ACC112 (cell line): Measurements from ENCODE around the gene ATE1.

Experiments used
- H2AFZ ChIP-seq: fragments of 200-600 bp; sonication (generic); one replicate; pipeline ENCODE4 v1.6.0; 2017; ENCODE audit warnings: antibody characterized with exemption, low read length; ENCODE audit not compliant: unreplicated experiment
- H3K27ac ChIP-seq: fragments of 200-600 bp; sonication (generic); 2 replicates; pipeline ENCODE4 v1.5.1; 2014; ENCODE audit warnings: low read depth, mild to moderate bottlenecking, antibody characterized with exemption, low read length, moderate library complexity
- H3K27me3 ChIP-seq: fragments of 200-600 bp; sonication (generic); 2 replicates; pipeline ENCODE4 v1.6.1; 2014; ENCODE audit warnings: mild to moderate bottlenecking, antibody characterized with exemption, low read length, moderate library complexity, mixed read lengths; ENCODE audit not compliant: insufficient read depth
- H3K36me3 ChIP-seq: fragments of 200-600 bp; sonication (generic); 2 replicates; pipeline ENCODE4 v1.6.1; 2016; ENCODE audit warnings: mild to moderate bottlenecking, antibody characterized with exemption, low read length, moderate library complexity, mixed read lengths; ENCODE audit not compliant: insufficient read depth
- H3K4me1 ChIP-seq: fragments of 200-600 bp; sonication (generic); one replicate; pipeline ENCODE4 v1.6.1; 2016; ENCODE audit warnings: low read length, mixed read lengths; ENCODE audit not compliant: insufficient read depth, unreplicated experiment, control insufficient read depth
- H3K4me3 ChIP-seq: fragments of 200-600 bp; sonication (generic); 2 replicates; pipeline ENCODE4 v1.5.1; 2014; ENCODE audit warnings: mild to moderate bottlenecking, low read depth, low read length
- H3K79me2 ChIP-seq: fragments of 200-600 bp; sonication (generic); one replicate; pipeline ENCODE4 v1.6.0; 2016; ENCODE audit warnings: low read length; ENCODE audit not compliant: control insufficient read depth, unreplicated experiment, insufficient read depth

The ATE1 gene

GRCh38 chr10:121800146-121800545 is 127.7 kb downstream of the ATE1 start:
- Histone ChIP-seq H2AFZ (no peak overlapping the region), H3K4me1 (peaks cover 4% of the 10 kb centered on the region), H3K79me2 (no peaks in the 10 kb centered on the region), H3K4me3 (no peak overlapping the region), H3K27ac (no peak overlapping the region), H3K36me3 (no peaks in the 10 kb centered on the region), H3K27me3 (no peaks in the 10 kb centered on the region)

- Histone ChIP-seq H3K36me3 (no peaks in the 10 kb centered on the region), H2AFZ (no peak overlapping the region), H3K4me3 (no peak overlapping the region), H3K27me3 (no peaks in the 10 kb centered on the region), H3K27ac (no peak overlapping the region), H3K4me1 (no peaks in the 10 kb centered on the region), H3K79me2 (no peaks in the 10 kb centered on the region)
These were observed 130.3 kb downstream of the ATE1 start for GRCh38 chr10:121797490-121797889.

GRCh38 chr10:121796342-121796741 is 131.5 kb downstream of the ATE1 start:
- Histone ChIP-seq H3K27ac (no peak overlapping the region), H3K4me1 (peaks cover 5% of the 10 kb centered on the region), H3K27me3 (no peaks in the 10 kb centered on the region), H3K79me2 (no peaks in the 10 kb centered on the region), H3K36me3 (no peaks in the 10 kb centered on the region), H2AFZ (no peak overlapping the region), H3K4me3 (no peak overlapping the region)

- H3K27ac ChIP-seq = no peak overlapping the region
- H3K36me3 ChIP-seq = no peaks in the 10 kb centered on the region
- H3K4me1 ChIP-seq = peaks cover 5% of the 10 kb centered on the region
- no peaks in the 10 kb centered on the region for H3K79me2 ChIP-seq
- H3K4me3 ChIP-seq = no peak overlapping the region
- no peaks in the 10 kb centered on the region for H3K27me3 ChIP-seq
- H2AFZ ChIP-seq = no peak overlapping the region
These were observed 135.6 kb downstream of the ATE1 start for GRCh38 chr10:121792198-121792597.

GRCh38 chr10:121791761-121792160 is 136.1 kb downstream of the ATE1 start:
- no peak overlapping the region for H2AFZ ChIP-seq
- no peak overlapping the region for H3K4me3 ChIP-seq
- no peak overlapping the region for H3K27ac ChIP-seq
- no peaks in the 10 kb centered on the region for H3K79me2 ChIP-seq
- H3K36me3 ChIP-seq = no peaks in the 10 kb centered on the region
- H3K27me3 ChIP-seq = no peaks in the 10 kb centered on the region
- peaks cover 5% of the 10 kb centered on the region for H3K4me1 ChIP-seq

GRCh38 chr10:121788717-121789116 is 139.1 kb downstream of the ATE1 start:
- Histone ChIP-seq H3K79me2 (no peaks in the 10 kb centered on the region), H3K4me1 (peaks cover 5% of the 10 kb centered on the region), H3K4me3 (no peak overlapping the region), H2AFZ (no peak overlapping the region), H3K27me3 (no peaks in the 10 kb centered on the region), H3K27ac (no peak overlapping the region), H3K36me3 (no peaks in the 10 kb centered on the region)

GRCh38 chr10:121788115-121788514 is 139.7 kb downstream of the ATE1 start:
- Histone ChIP-seq H3K27ac (no peak overlapping the region), H3K79me2 (no peaks in the 10 kb centered on the region), H3K36me3 (no peaks in the 10 kb centered on the region), H2AFZ (no peak overlapping the region), H3K4me1 (peaks cover 5% of the 10 kb centered on the region), H3K27me3 (no peaks in the 10 kb centered on the region), H3K4me3 (no peak overlapping the region)

GRCh38 chr10:121787169-121787568 is 140.7 kb downstream of the ATE1 start:
- Histone ChIP-seq H3K4me1 (peaks cover 2% of the 10 kb centered on the region), H3K27me3 (no peaks in the 10 kb centered on the region), H3K27ac (no peak overlapping the region), H3K36me3 (no peaks in the 10 kb centered on the region), H2AFZ (no peak overlapping the region), H3K79me2 (no peaks in the 10 kb centered on the region), H3K4me3 (no peak overlapping the region)

GRCh38 chr10:121783782-121784372 is 144.0 kb downstream of the ATE1 start:
- no peaks in the 10 kb centered on the region for H3K4me1 ChIP-seq
- no peaks in the 10 kb centered on the region for H3K79me2 ChIP-seq
- no peak overlapping the region for H3K27ac ChIP-seq
- H3K4me3 ChIP-seq = no peak overlapping the region
- H2AFZ ChIP-seq = no peak overlapping the region
- no peaks in the 10 kb centered on the region for H3K27me3 ChIP-seq
- H3K36me3 ChIP-seq = no peaks in the 10 kb centered on the region

- Histone ChIP-seq H3K36me3 (no peaks in the 10 kb centered on the region), H3K4me1 (no peaks in the 10 kb centered on the region), H2AFZ (no peak overlapping the region), H3K27ac (no peak overlapping the region), H3K4me3 (no peak overlapping the region), H3K79me2 (no peaks in the 10 kb centered on the region), H3K27me3 (no peaks in the 10 kb centered on the region)
These were observed 146.7 kb downstream of the ATE1 start for GRCh38 chr10:121781101-121781500.

GRCh38 chr10:121774813-121775212 is 153.0 kb downstream of the ATE1 start:
- no peak overlapping the region for H3K27ac ChIP-seq
- no peak overlapping the region for H3K4me3 ChIP-seq
- H2AFZ ChIP-seq = no peak overlapping the region
- no peaks in the 10 kb centered on the region for H3K27me3 ChIP-seq
- H3K4me1 ChIP-seq = no peaks in the 10 kb centered on the region
- H3K36me3 ChIP-seq = no peaks in the 10 kb centered on the region
- no peaks in the 10 kb centered on the region for H3K79me2 ChIP-seq
